Endothelial cell of umbilical vein (primary cell): ENCODE results near the gene SORCS2. TPM values are rescaled to one million over a fixed set of nuclear protein-coding genes. Genes with fewer than 3 reads are reported as not detected.

ENCODE experiments used
- BruUV-seq: library from RNA; stranded (reverse); fragments of 400-500 nt; replicated peaks from 2 replicates; lab custom pipeline; 2021; lab: Mats Ljungman, UMichigan
- CTCF ChIA-PET: fragments of 300-600, 350-600 bp; sonication (Branson Sonifier 250); formaldehyde crosslinking; loops from one replicate; lab custom pipeline; 2021; ENCODE audit warnings: antibody characterized with exemption, inconsistent platforms; lab: Charles Lee
- POLR2A ChIA-PET: fragments of 300-600, 350-600 bp; sonication (Branson Sonifier 250); formaldehyde crosslinking; loops from one replicate; lab custom pipeline; 2021; ENCODE audit warnings: antibody characterized with exemption, inconsistent platforms; lab: Charles Lee
- DNase-seq: peaks from one replicate; pipeline ENCODE4 v3.0.0-alpha.2; 2011; ENCODE audit warnings: low read depth, low spot score
- FAIRE-seq: peaks from 2 replicates; lab custom pipeline; 2011; peaks lifted over from hg19 to GRCh38; lab: Jason Lieb, UNC
- H2AFZ ChIP-seq: 2 replicates; pipeline ENCODE4 v1.6.0; 2012; ENCODE audit warnings: low read depth, low read length, control low read depth, inconsistent platforms
- H3K27ac ChIP-seq: 2 replicates; pipeline ENCODE4 v1.5.1; 2011; ENCODE audit warnings: low read depth, mild to moderate bottlenecking, control low read depth, low read length, moderate library complexity; ENCODE audit not compliant: insufficient read depth
- H3K27me3 ChIP-seq, 2 experiments: 2 replicates each; pipeline versions ENCODE4 v1.6.0 to v1.6.1; 2011; ENCODE audit warnings: low read length in 2 of 2, mixed read lengths in 1 of 2; ENCODE audit not compliant: control insufficient read depth in 2 of 2, insufficient read depth in 2 of 2
- H3K36me3 ChIP-seq, 2 experiments: 2 replicates in 1 of 2; 3 replicates in 1 of 2; pipeline ENCODE4 v1.5.1; 2011; ENCODE audit warnings: low read length in 2 of 2, mild to moderate bottlenecking in 1 of 2, moderate library complexity in 1 of 2; ENCODE audit not compliant: control insufficient read depth in 2 of 2, insufficient read depth in 2 of 2; ENCODE audit errors: extremely low read depth in 1 of 2
- H3K4me1 ChIP-seq: 3 replicates; pipeline ENCODE4 v1.5.1; 2011; ENCODE audit warnings: mild to moderate bottlenecking, low read length; ENCODE audit not compliant: control insufficient read depth, insufficient read depth; ENCODE audit errors: extremely low read depth
- H3K4me2 ChIP-seq: 2 replicates; pipeline ENCODE4 v1.6.1; 2011; ENCODE audit warnings: low read length, control low read depth, mixed read lengths; ENCODE audit not compliant: insufficient read depth
- H3K4me3 ChIP-seq, 3 experiments: fragments of 200-600 bp in 1 of 3; sonication (generic), shearing (Covaris generic) in 1 of 3; replicated peaks in 1 of 3; 2 replicates each; pipeline ENCODE4 v1.5.1; 2011 to 2016; ENCODE audit warnings: control low read depth in 3 of 3, low read length in 3 of 3, mild to moderate bottlenecking in 2 of 3, inconsistent platforms in 1 of 3, low read depth in 1 of 3, moderate library complexity in 1 of 3; ENCODE audit not compliant: insufficient read depth in 1 of 3
- H3K79me2 ChIP-seq: 2 replicates; pipeline ENCODE4 v1.6.0; 2012; ENCODE audit warnings: low read length, inconsistent platforms; ENCODE audit not compliant: control insufficient read depth, insufficient read depth
- H3K9ac ChIP-seq: replicated peaks from 2 replicates; pipeline ENCODE3; 2011; ENCODE audit warnings: low read length, control low read depth; ENCODE audit not compliant: insufficient read depth; ENCODE audit errors: extremely low read depth
- H3K9me1 ChIP-seq: replicated peaks from 3 replicates; pipeline ENCODE4 v1.6.0; 2011; ENCODE audit warnings: mild to moderate bottlenecking, low read length; ENCODE audit not compliant: control insufficient read depth, insufficient read depth; ENCODE audit errors: extremely low read depth
- H3K9me3 ChIP-seq: replicated peaks from 2 replicates; pipeline ENCODE4 v1.5.1; 2012; ENCODE audit warnings: low read length, inconsistent platforms; ENCODE audit not compliant: control insufficient read depth, insufficient read depth
- H4K20me1 ChIP-seq: replicated peaks from 2 replicates; pipeline ENCODE3; 2011; ENCODE audit warnings: mild to moderate bottlenecking, low read length; ENCODE audit not compliant: control insufficient read depth, insufficient read depth; ENCODE audit errors: extremely low read depth
- EZH2 ChIP-seq: IDR thresholded peaks from 2 replicates; pipeline ENCODE4 v1.6.1; 2012; ENCODE audit warnings: borderline replicate concordance, low read depth, mild to moderate bottlenecking, moderate library complexity, low read length, inconsistent platforms; ENCODE audit not compliant: severe bottlenecking
- GATA2 ChIP-seq: IDR thresholded peaks from 2 replicates; pipeline ENCODE4 v1.7.0; 2011; ENCODE audit warnings: low read depth, mild to moderate bottlenecking, moderate library complexity, mixed read lengths, low read length; ENCODE audit not compliant: insufficient read length, insufficient read depth
- JUN ChIP-seq: IDR thresholded peaks from 2 replicates; pipeline ENCODE4 v1.6.1; 2011; ENCODE audit warnings: borderline replicate concordance, low read depth; ENCODE audit not compliant: insufficient read length, insufficient read depth
- MAX ChIP-seq: IDR thresholded peaks from 2 replicates; pipeline ENCODE4 v1.6.1; 2011; ENCODE audit not compliant: insufficient read depth, insufficient read length
- MYC ChIP-seq: IDR thresholded peaks from one replicate; pipeline ENCODE4 v1.6.1; 2011; ENCODE audit warnings: mild to moderate bottlenecking, low read depth, low read length
- POLR2A ChIP-seq: IDR thresholded peaks from 2 replicates; pipeline ENCODE4 v1.6.1; 2012; ENCODE audit warnings: low read depth, mild to moderate bottlenecking, control low read depth, low read length
- POLR2AphosphoS5 ChIP-seq: IDR thresholded peaks from 2 replicates; pipeline ENCODE4 v1.6.1; 2012; ENCODE audit warnings: low read depth, mild to moderate bottlenecking, control low read depth, low read length, moderate library complexity; ENCODE audit not compliant: insufficient read depth
- dilution Hi-C: fragments of 300-500 bp; cut with MboI; formaldehyde crosslinking; loops from one replicate; pipeline ENCODE4 v1.15.0; 2019; ENCODE audit warnings: low sequenced_read_pairs; ENCODE audit not compliant: extremely low pct_ligation_motif_present
- intact Hi-C: fragments of 100-400 bp; cut with micrococcal nuclease; formaldehyde crosslinking; loops from one replicate; pipeline ENCODE4 v1.10.0; 2022
- polyA plus RNA-seq, 4 experiments: library from polyadenylated mRNA; depleted of rRNA in 3 of 4; stranded (reverse) in 3 of 4; unstranded in 1 of 4; fragments of >200 nt; gene quantifications; 2 replicates each; pipeline versions ENCODE4 v1.2.1 to v1.2.3, GENCODE V29; 2011 to 2012; ENCODE audit warnings: missing spikeins in 1 of 4
- total RNA-seq: library from RNA; stranded (reverse); gene quantifications from 2 replicates; pipeline ENCODE4 v1.2.3, GENCODE V29; 2021
- TF ChIP-seq, protein P1 (sequence below), 2 donors: IDR thresholded peaks; 1 replicate in 1 of 2; 2 replicates in 1 of 2; pipeline ENCODE4 v1.5.1; 2011; ENCODE audit warnings: low read length in 2 of 2, mild to moderate bottlenecking in 2 of 2, moderate library complexity in 2 of 2, control low read depth in 1 of 2, inconsistent platforms in 1 of 2, low read depth in 1 of 2; ENCODE audit not compliant: insufficient read depth in 1 of 2; ENCODE audit errors: extremely low read depth in 1 of 2

The SORCS2 gene
- total and polyA plus RNA-seq, 2 donors (not counting 3 experiments of a cell fraction or from before 2014, with no cell fraction given): not detected

DNA sequence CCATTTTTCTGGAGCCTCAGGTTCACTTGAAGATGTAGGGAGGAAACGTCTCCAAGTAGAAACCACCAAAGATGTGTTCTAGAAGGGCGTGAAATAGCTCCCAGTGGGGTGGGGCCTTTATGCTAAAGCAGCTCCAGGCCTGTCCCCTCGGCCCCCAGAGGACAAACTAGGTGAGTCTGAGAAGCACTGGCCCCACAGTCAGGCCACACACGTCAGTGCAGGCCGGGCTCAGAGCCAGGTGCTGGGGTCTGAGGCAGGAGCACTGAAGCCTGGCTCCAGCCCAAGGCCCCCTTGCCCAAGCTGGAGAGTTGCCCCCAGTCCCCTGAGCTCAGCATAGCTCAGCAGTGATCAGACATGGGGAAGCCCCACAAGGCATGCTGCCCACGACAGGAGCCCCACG is 337.7 kb downstream of the SORCS2 start:
- H3K4me3 ChIP-seq: no peak overlapping the region
- H3K4me1 ChIP-seq: no peaks in the 10 kb centered on the region
- FAIRE-seq: no peak
- TF ChIP-seq MAX (no peak), POLR2AphosphoS5 (no peak), JUN (no peak), EZH2 (no peak), MYC (no peak), POLR2A (no peak), GATA2 (no peak)
- TF ChIP-seq, protein P1, sequence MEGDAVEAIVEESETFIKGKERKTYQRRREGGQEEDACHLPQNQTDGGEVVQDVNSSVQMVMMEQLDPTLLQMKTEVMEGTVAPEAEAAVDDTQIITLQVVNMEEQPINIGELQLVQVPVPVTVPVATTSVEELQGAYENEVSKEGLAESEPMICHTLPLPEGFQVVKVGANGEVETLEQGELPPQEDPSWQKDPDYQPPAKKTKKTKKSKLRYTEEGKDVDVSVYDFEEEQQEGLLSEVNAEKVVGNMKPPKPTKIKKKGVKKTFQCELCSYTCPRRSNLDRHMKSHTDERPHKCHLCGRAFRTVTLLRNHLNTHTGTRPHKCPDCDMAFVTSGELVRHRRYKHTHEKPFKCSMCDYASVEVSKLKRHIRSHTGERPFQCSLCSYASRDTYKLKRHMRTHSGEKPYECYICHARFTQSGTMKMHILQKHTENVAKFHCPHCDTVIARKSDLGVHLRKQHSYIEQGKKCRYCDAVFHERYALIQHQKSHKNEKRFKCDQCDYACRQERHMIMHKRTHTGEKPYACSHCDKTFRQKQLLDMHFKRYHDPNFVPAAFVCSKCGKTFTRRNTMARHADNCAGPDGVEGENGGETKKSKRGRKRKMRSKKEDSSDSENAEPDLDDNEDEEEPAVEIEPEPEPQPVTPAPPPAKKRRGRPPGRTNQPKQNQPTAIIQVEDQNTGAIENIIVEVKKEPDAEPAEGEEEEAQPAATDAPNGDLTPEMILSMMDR (IDR thresholded peaks at IDR 0.05; ENCODE audit: extremely low read depth in 1 of 2, insufficient read depth in 1 of 2, low read depth in 1 of 2, low read length in 2 of 2): no peak
- no peak overlapping the region for H3K27ac ChIP-seq
- H3K9ac ChIP-seq: no peak overlapping the region
- no peaks in the 10 kb centered on the region for H3K9me1 ChIP-seq
- no peaks in the 10 kb centered on the region for H3K79me2 ChIP-seq
- no peaks in the 10 kb centered on the region for H3K36me3 ChIP-seq
- ChIA-PET CTCF (no interaction called here), POLR2A (no interaction called here)
- H3K9me3 ChIP-seq: no peaks in the 10 kb centered on the region
- no peak overlapping the region for H3K4me2 ChIP-seq
- H2AFZ ChIP-seq: no peak overlapping the region
- DNase-seq: no peak
- dilution Hi-C loops (no loop called here), intact Hi-C loops (no loop called here)
- BruUV-seq: no TSS peak
- no peaks in the 10 kb centered on the region for H3K27me3 ChIP-seq
- H4K20me1 ChIP-seq: no peaks in the 10 kb centered on the region
